Femur (tissue), 1 donor: ENCODE results near the gene MED12L.
"Not testable (repeated sequence)": the region's sequence is repeated elsewhere in the genome, so short reads cannot be mapped to it uniquely, and the experiment has no call there.

Experiments used
- DNase-seq: peaks from one replicate; pipeline ENCODE4 v3.0.0-alpha.2; 2017

The MED12L gene

GRCh38 chr3:151392191-151392590 is 306.7 kb downstream of the MED12L start:
- DNase-seq, result not testable (repeated sequence)

- no peak for DNase-seq
Measured at GRCh38 chr3:151393146-151393830, 307.8 kb downstream of the MED12L start.

GRCh38 chr3:151393941-151394340 is 308.5 kb downstream of the MED12L start:
- no peak for DNase-seq

GRCh38 chr3:151394611-151395010 is 309.1 kb downstream of the MED12L start:
- no peak for DNase-seq

- no peak for DNase-seq
Measured at GRCh38 chr3:151395806-151396205, 310.3 kb downstream of the MED12L start.

GRCh38 chr3:151398895-151399294 is 313.4 kb downstream of the MED12L start:
- no peak for DNase-seq

- DNase-seq, result no peak
Measured at GRCh38 chr3:151400341-151400740, 314.9 kb downstream of the MED12L start.

- DNase-seq, result no peak
Measured at GRCh38 chr3:151402349-151402748, 316.9 kb downstream of the MED12L start.

GRCh38 chr3:151403246-151403645 is 317.8 kb downstream of the MED12L start:
- DNase-seq, result no peak

GRCh38 chr3:151404316-151404715 is 318.9 kb downstream of the MED12L start:
- no peak for DNase-seq

- DNase-seq, result no peak
Measured at GRCh38 chr3:151407928-151408327, 322.5 kb downstream of the MED12L start.

GRCh38 chr3:151410891-151411559 is 325.6 kb downstream of the MED12L start:
- DNase-seq, result no peak

GRCh38 chr3:151412989-151413388 is 327.5 kb downstream of the MED12L start:
- no peak for DNase-seq

- no peak for DNase-seq
Measured at GRCh38 chr3:151415289-151415688, 329.8 kb downstream of the MED12L start.

- DNase-seq, result no peak
Measured at GRCh38 chr3:151419806-151420205, 334.3 kb downstream of the MED12L start.

- no peak for DNase-seq
Measured at GRCh38 chr3:151421938-151422337, 336.5 kb downstream of the MED12L start.

GRCh38 chr3:151423091-151423490 is 337.6 kb downstream of the MED12L start:
- no peak for DNase-seq

- no peak for DNase-seq
Measured at GRCh38 chr3:151425627-151426340, 340.3 kb downstream of the MED12L start.

GRCh38 chr3:151426341-151426657 is 340.8 kb downstream of the MED12L start:
- DNase-seq, result no peak

GRCh38 chr3:151428386-151428785 is 342.9 kb downstream of the MED12L start:
- no peak for DNase-seq

GRCh38 chr3:151430821-151431484 is 345.5 kb downstream of the MED12L start:
- DNase-seq, result no peak

- DNase-seq, result no peak
Measured at GRCh38 chr3:151431940-151432339, 346.5 kb downstream of the MED12L start.

- DNase-seq, result no peak
Measured at GRCh38 chr3:151432616-151433372, 347.3 kb downstream of the MED12L start.
